AG20443 (cell line): ENCODE data around the gene FYN.

Experiments
- DNase-seq: peaks from one replicate; pipeline ENCODE4 v3.0.0; 2012; ENCODE audit warnings: low spot score, mixed read lengths

The FYN gene

DNA sequence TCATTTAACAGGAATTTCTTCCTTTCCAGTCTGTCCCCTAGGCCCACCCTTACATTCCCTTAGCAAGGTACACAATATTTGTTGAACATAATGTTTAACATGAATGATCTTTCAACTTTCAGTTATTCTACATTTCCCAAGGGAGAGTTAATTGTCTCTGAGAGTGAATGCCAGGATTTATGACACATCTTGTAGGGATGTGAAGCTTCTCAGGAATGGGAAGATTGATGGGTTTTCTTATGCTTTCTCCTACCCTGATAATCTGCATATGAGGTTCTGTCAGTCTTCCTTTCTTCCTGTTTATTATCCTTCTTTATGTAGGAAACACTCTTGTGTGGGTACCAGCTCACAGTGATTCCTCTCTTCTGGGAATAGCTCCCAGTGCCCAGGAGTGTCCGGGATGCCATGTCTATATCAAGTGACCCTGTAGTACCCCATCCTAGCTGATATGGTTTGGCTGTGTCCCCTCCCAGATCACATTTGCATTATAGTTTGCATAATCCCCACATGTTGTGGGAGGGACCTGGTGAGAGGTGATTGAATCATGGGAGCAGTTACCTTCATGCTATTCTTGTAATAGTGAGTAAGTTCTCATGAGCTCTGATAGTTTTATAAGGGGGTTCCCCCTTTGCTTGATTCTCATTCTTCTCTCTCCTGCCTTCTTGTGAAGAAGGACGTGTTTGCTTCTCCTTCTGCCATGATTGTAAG, 7.1 kb upstream of the FYN start:
- no peak for DNase-seq

DNA sequence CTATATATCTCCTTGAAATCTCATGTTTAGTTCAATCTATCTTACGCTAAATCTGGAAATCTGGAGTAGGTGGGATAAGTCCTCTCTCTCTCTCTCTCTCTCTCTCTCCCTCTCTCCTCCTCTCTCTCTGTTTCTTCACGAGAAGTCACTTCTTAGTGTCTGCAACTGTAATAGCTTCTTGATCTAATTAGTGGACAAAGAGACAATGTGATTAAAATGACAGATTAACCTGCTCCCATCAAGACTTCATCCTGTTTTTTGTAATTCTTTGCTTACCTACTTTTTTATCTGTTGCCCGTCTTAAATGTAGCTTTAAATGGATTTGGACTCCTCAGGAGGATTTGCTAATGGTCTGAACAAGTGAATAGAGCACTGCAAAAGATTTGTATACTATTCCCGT, 2.5 kb upstream of the FYN start:
- no peak for DNase-seq

DNA sequence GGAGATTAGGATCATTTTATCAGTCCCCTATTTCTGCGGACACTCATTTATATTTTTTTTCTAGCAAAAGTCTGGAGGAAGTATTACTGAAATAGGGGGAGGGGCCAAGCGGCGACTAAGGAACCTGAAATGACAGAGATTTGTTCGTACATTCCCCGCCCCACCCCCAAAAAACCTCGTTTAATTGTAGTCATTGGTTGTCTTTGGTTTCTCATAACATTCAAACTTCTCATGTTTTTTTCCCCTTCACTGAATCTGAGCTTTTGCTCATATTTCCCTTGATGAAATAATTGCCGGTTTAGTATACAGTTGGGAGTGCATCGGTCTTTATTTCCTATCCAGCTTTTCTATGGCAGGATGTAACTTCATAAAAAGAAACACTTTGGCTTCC, 768 bp upstream of the FYN start:
- DNase-seq = no peak

DNA sequence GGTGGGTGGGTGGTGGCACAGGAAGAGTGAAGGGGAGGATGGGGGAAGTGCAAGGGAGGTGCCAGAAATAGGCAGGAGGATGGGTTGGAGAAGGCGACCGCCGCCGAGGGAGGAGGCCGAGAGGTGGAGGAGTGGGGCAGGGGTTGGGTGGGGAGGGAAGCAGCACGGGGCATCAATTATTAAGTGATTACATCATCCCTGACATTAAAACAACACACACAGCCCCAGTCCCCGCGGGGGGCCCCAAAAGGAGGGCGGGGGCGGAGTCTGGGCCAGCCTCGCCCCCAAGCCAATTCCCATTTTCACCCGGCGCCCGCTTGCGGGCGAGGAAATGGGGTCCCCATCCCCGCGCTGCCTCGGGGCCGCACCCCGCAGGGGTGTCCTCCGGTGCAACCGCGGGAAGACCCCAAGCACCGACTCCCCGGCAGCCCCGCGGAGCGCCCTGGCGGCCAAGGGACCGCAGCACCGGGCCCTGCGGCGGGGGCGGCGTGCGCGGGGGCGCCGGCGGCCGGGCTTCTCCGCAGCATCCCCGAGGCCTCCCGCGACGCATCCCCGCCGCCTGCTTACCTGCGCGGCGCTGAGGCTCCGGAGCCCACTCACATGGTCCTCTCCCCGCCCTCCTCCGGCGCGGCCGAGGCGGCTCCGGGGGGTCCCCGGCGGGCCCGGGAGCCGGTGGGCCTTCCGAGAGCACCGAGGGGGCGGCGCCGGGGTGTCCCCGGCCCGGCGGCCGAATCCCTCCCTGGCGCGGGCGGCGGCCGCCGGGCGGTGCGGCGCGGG, 663 bp downstream of the FYN start:
- peak; percentile 54 for DNase-seq

DNA sequence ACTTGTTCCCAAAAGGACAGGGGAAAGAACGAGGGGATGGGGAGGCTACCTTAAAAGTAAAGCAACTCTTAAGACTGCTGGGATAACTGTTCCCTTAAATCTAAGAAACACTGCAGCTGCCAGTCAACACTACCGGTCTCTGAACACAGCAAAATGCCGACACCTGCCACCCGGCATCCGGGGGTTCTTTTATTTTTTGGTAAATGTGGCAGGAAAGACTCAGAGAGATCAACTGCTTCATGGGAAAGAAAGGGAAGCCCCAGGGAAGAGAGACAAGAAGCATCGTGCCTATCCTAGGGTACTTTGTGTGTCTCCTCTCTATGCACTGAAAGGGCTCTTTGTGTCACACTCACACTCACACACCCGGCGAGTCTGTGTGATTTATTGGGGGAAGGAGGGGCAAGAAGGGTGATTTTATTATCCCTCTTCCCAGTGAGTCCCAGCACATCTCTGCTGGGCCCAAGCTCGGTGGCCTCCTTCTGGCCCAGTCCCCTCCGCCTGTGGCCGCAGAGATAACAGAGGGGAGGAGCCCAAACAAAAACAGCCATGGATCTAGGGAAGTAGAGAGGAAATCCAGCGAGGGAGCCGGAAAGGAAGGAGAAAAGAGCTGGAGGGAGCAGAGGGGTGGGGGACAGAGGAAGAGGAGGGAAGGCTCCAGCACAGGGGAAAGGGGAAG, 1.4 kb downstream of the FYN start:
- peak; percentile 53 for DNase-seq

DNA sequence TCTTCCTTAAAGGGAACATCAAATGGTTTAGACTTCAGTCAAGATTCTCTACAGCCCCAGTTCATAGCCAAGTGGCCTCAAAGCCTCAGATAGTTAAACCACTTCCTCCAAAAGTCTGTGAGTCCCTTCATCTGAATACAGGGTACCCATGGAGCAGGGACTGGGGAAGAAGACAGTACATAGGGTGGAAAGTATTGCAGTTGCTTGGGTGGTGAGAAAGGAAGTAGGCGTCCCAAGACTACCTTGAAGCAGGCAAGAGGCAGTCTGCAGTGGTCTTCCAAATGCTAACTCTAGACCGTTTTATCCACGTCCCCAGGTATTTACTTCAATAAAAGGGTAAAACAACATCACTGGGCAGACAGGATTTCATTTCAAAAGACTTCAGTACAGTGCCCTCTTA, 2.0 kb downstream of the FYN start:
- DNase-seq = no peak

DNA sequence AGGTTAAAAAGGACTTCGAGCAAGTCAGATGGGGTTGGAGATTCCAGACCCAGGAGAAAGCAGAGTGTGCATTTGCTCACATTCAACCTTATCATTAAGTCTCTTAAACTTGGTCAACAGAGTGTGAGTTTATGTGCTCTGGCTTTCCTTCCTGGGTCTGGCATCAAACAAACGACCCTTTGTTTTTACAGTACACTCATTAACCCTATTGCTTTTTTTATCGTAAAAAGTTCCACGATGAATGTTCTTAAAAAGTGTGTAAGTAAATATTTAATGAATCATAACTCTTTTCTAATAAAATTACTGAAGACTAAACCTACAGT, 2.5 kb downstream of the FYN start:
- DNase-seq = no peak

DNA sequence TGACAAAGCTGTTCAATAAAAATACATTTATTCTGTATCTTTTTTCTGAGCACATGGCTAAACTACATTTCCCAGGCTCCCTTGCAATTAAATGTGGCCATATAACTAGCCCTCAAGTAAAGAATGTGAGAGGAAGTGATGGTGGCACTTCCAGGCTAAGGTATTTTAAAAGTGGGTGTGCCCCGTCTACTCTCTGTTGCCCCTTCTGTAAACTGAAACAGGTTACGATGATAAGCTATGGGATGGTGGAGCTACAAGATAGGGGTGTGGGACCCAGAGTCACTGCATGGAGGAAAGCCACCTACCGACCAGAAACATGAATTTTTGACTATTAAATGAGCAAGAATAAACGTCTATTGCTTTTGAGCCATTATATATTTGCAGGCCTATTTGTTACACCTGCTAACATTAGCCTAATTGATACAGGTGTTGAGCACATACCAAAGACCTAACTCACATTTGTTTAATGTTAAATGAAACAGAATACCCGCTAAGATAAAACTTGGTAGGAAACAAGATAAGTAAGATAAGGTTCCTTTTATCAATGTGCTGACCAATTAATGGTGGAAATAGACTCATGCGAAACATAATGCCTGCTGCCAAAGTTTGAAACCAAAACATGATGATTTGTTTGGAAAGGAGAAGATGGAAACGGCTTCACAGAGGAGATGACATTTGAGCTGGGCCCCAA, 3.1 kb downstream of the FYN start:
- DNase-seq = no peak

DNA sequence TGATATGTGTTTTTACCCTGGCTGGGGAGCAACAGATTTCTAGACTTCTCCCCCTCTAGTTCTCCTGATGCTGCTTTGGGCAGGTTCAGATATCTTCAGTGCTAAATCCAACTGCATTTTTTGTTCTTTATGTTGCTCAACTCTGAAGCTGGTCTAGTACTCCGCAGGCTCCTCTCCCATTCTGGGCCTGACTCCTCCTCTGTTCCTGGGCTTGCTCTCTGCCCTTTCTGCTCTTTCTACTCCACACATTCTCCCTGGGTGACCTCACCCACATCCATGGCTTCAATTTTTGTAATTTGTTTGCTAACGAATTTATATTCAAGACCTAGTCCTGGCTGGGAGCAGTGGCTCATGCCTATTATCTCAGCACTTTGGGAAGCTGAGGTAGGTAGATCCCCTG, 6.4 kb downstream of the FYN start:
- peak; percentile 33 for DNase-seq

DNA sequence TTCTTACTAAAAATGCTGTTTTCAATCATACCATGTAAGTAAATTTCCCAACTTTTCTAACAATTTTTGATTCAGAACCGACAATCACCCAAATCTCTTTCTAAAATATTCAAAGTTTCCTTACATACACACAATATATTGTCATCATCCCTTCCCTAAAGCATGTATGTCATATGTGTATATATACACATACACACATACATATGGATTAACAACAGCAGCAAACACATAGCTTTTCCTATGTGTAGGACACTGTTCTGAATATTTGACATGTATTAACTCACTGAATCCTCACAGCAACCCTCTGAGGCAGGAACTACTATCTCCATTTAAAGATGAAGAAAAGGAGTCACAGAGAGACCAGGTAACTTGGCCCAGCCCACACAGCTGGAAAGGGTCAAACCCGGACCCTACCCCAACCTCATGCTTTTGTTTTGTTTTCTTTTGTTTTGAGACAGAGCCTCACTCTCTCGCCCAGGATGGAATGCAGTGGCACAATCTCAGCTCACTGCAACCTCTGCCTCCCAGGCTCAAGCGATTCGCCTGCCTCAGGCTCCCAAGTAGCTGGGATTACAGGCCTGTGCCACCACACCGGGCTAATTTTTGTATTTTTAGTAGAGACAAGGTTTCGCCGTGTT, 7.2 kb downstream of the FYN start:
- DNase-seq = no peak

DNA sequence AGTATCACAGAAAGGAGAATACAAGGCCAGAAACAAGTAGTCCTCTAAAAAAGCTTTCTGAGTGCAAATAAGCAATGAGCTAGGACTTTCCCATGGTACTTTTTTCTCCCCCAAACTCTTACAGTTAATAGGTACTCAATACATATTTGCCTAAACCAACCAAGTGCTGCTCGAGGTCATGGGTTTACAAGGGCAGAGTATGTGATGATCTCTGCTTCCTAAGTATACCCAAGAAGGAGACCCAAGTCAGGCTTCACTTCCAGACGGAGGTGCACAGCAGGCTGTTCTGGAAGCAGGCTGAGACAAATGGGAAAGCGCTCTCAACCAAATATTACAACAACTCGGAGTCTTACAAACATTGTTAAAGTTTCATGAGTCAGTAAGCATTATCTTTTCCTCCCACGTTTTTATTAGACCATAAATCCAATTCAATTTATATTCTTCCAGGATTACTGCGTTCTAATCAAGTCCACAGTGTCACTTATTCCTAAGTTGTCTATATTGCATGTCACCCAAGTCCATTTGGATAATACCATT, 8.1 kb downstream of the FYN start:
- DNase-seq = no peak

DNA sequence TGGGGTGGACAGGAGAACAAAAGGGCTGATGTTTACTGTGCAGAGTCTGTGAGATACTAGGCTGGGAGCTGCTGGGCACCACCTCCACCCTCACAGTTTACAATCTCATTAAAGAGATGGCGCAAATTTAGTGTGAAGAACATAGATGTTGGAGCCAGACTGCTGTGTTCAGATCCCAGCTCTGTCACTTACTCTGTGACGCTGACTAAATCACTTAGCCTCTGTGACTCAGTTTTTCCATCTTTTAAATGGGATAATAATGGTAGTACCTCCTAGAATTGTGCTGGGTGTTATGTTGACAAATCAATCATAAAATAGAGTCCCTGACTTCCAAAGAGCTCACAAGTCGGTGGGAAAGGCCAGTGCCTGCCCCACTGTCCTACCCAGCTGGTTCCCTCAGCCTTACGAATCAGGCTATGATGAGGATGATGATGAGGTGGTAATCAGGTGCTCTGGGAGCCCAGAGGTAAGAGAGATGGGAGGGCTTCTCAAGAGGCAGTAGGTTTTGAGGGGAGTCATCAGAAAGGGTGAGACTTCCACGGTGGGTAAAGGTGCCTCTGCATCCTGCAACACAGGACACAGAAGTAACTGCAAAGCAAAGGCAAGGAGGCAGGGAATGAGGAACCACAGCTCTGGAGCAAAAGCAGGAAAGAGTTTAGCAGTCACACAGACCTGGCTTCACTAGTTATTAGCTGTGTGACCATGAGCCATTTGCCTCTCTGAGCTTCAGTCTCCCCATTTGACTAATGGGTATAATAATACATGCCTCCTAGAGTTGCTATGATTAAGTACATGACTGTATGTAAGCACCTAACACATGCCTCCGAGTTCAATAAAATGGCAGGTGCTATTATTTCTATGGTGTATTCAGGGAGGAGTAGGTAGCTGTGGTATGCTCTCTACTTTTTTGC, 8.9 kb downstream of the FYN start:
- no peak for DNase-seq

DNA sequence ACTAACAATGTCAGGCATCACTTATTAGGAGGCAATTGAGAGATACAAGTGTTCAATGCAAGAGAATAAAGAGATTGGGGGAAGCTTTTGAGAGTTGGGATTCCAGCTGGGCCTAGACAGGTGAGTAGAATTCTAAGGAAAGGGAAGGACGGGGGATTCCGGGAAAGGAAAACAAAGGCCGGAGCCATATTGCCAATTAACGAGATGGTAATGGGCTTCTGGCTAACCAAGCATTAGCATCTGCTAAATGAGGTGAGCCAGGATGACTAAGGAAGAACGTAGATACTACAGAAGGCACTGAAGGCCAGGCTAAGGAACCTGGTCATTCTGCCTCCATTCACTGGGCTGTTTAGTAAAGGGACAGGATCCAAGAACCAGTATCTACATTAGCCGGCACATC, 10.5 kb downstream of the FYN start:
- no peak for DNase-seq

DNA sequence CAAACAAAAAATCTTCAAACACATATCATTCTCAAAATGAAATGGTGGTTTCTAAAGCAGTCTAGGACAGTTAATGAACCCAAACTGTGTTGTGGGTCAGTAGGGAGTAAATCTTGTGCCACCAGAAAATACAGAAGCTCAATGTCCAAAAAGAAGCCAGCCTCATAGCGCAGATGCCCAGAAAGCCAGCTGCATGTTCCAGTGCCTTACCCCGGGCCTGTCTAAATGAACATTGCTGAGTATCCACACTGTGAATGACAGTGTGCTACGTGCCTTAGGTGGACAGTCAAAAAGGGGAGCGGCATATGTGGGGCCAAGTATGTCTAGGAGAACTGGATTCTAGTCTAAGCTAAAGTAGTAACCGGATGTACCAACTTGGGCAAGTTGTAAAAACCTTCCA, 10.9 kb downstream of the FYN start:
- DNase-seq = no peak

DNA sequence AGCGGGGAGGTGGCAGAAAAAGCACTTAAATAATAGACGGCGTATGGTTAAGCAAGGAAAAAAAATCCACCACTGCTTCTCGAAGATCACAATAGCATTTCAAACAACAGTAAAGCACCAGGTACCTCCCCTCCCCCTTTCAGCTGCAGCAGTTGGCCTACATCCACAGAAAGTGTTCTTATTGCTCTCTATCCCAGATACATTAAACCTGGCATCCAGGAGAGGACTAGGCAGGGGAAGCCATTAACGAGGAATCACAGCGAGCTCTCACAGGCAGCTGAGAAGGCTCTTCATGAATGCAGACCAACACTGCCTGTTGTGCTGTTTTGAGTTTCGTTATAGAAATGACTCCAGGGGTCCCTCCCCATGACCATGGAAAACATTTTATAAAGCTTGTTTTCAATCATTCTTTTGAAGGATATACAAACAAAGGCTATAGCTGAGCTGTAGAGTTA, 11.8 kb downstream of the FYN start:
- DNase-seq = no peak

DNA sequence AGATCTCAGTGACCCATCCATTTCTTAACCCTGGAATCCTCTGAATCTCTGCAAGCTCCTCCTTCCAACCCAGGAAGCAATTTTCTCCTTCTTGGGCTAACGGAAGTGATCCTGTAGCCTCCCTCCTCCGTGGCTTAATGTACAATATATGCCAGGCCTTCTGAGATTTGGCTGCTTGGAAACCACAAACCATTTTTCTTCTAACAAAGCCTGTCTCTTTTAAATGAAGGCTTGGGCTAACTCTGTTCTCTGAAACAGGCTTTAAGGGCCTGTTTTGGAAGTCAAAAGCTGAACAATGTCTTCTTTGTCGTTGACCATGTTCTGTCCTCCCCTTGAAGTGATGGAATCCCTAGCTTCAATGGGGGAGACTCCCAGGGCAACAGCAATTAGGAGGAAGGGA, 14.9 kb downstream of the FYN start:
- DNase-seq = no peak

DNA sequence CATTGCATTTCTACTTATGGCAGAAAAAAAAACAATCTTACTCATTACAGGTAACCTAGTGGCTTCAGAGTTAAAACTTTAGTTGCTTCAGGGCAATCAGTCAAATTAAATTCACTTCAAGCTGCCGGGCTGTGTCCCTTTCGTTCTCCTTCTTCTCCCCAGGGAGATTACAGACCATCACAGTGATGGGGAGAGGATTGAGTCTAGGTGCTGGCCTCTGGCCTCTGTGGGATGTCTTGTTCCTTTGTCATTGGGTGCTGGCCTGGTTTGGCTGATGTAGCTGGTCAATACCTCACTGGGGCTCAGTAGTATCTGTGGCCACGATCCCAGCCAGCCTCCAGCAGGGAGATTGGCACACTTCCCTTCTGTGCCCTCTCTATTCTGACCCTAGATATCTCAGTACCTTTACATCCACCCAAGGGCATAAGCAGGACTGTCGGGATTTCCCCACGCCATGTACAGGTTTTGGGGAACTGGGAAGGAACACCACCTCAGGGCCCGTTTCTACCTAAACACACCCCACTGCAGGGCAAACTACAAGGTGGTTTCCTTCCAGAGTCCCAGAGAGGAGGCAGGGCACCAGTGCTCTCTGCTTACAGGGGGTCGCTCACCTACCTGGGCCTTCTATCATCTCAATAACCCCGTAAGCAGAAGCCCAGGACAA, 15.4 kb downstream of the FYN start:
- DNase-seq = no peak

DNA sequence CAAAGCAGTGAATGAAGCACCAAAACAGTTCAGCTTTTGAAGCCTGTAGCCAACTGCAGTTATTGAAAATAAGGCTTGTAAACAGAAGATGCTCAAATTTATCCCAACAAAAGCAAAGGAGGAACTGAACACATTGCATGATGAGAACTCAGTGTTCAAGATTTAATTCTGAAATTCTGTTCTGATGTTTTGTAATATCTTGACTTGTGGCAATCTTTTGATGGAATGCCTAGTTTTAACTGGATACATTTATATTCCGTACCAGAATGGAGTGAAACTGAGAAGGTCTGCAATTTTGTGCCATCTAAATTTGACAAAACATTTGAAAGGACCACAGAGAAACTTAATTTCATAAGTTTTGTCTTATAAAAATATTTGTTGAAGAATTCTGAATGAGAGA, 17.5 kb downstream of the FYN start:
- DNase-seq = no peak

DNA sequence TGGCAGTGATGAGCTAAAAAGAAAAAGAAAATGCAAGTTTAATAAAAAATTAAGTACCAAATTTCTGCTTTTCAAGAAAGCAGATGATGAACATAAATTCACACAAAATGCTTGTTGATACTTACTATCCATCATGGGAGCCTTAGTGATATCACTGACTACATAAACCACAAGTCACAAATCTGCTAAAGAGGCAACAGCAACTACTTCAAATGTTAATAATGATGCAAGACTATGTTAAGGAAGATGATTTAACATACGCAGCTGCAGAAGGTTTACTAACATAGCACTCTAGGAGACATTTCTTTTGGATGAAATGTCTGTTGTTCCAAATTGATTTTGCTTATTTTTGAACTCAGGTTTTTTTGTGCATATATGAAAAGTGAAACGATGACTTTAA, 18.6 kb downstream of the FYN start:
- no peak for DNase-seq

DNA sequence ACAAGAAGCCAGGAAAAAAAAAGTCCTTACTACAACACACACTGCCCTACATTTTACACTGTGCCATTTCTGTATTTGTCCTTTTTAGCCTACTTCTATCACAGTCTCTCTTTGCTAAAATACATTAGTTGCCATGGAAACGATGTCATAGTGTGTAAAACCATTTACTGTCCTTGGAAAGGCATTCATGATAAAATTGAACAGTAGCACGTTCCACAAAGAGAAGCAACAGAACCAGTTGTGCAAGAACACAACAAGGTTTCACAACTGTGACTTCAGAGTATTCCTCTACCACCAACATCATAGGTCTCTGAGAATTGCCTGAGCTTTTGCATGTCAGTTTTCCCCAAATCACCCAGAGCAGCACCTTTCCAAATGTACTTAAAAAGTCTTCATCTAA, 20.5 kb downstream of the FYN start:
- peak; percentile 48 for DNase-seq
